Stomach (tissue), 9 donors: ENCODE results near the gene CCNYL1. TPM values are rescaled to one million over a fixed set of nuclear protein-coding genes. Genes with fewer than 3 reads are reported as not detected.

ENCODE experiments used
- DNase-seq, 2 donors: peaks; one replicate each; pipeline versions ENCODE4 v3.0.0 to v3.0.0-alpha.2; 2013 to 2019
- H3K27ac ChIP-seq, 5 donors: fragments of 200-600 bp in 4 of 5; sonication (generic) in 4 of 5; one replicate each; pipeline ENCODE4 v1.5.1; 2013 to 2019; ENCODE audit warnings: mild to moderate bottlenecking in 1 of 5, moderate library complexity in 1 of 5
- H3K27me3 ChIP-seq, 3 donors: fragments of 200-600 bp; sonication (generic); one replicate each; pipeline ENCODE4 v1.5.1; 2017 to 2019; ENCODE audit warnings: mixed run types in 1 of 3
- H3K36me3 ChIP-seq, 4 donors: fragments of 200-600 bp; sonication (generic); 1 replicate in 3 of 4; 2 replicates in 1 of 4; pipeline ENCODE4 v1.5.1; 2016 to 2019
- H3K4me1 ChIP-seq, 4 donors: fragments of 200-600 bp; sonication (generic); one replicate each; pipeline ENCODE4 v1.5.1; 2016 to 2019
- H3K4me3 ChIP-seq, 4 donors: fragments of 200-600 bp; sonication (generic) in 3 of 4; one replicate each; pipeline ENCODE4 v1.5.1; 2016 to 2019; ENCODE audit warnings: mild to moderate bottlenecking in 1 of 4
- H3K9me3 ChIP-seq, 4 donors: fragments of 200-600 bp; sonication (generic); one replicate each; pipeline ENCODE4 v1.5.1; 2016 to 2019
- CTCF ChIP-seq, 7 experiments: fragments of 450-650 bp in 4 of 7; fragments of 200-600 bp in 3 of 7; sonication (generic) in 3 of 7; IDR thresholded peaks; one replicate each; pipeline ENCODE4 v1.5.1; 2016 to 2019; ENCODE audit warnings: antibody characterized with exemption in 7 of 7, control low read depth in 2 of 7, mild to moderate bottlenecking in 1 of 7
- EP300 ChIP-seq: sonication (generic); formaldehyde crosslinking; IDR thresholded peaks from one replicate; pipeline ENCODE4 v1.6.1; 2017; ENCODE audit warnings: antibody characterized with exemption
- POLR2A ChIP-seq, 4 donors: fragments of 450-650 bp; IDR thresholded peaks; one replicate each; pipeline ENCODE4 v1.6.1; 2016; ENCODE audit warnings: antibody characterized with exemption in 4 of 4, control low read depth in 2 of 4, mild to moderate bottlenecking in 1 of 4, moderate library complexity in 1 of 4
- POLR2AphosphoS5 ChIP-seq, 3 donors: sonication (generic); formaldehyde crosslinking; IDR thresholded peaks; one replicate each; pipeline ENCODE4 v1.6.1; 2016; ENCODE audit warnings: antibody characterized with exemption in 3 of 3
- WGBS, 5 donors: extraction: QIAGEN DNeasy Blood & Tissue Kit in 3 of 5; methylation state at CpG; one replicate each; pipeline versions ENCODE4 v1.1.5 to v1.1.7; 2013 to 2018; 5-methylcytosine and 5-hydroxymethylcytosine counted together
- intact Hi-C: fragments of 100-400 bp; cut with DNase I; formaldehyde crosslinking; loops from one replicate; pipeline ENCODE4 v1.15.1; 2023; ENCODE audit warnings: low total_unique reads
- polyA plus RNA-seq, 3 donors: library from polyadenylated mRNA; stranded (reverse); fragments of 200-250 nt; gene quantifications; one replicate each; pipeline ENCODE4 v1.2.3, GENCODE V29; 2013
- total RNA-seq, 5 donors: library from RNA; depleted of rRNA; stranded (reverse); fragments of >200 nt; gene quantifications; one replicate each; pipeline versions ENCODE4 v1.1.0 to v1.2.3, GENCODE V29; 2014 to 2016
- donor health status: healthy with polysubstance abuse.
- donor health status: Bipolar disorder and iron deficiency.
- donor health status: healthy.

The CCNYL1 gene
- total and polyA plus RNA-seq, 8 donors: 4.2 to 29.8 (median 11.2) TPM

- Histone ChIP-seq H3K4me3 (no peak overlapping the region), H3K4me1 (peaks cover 11 to 27% (median 21%) of the 10 kb centered on the region in 4 donors), H3K27ac (no peak overlapping the region), H3K36me3 (no peaks in the 10 kb centered on the region), H3K27me3 (no peaks in the 10 kb centered on the region), H3K9me3 (no peaks in the 10 kb centered on the region)
- TF ChIP-seq POLR2A (IDR thresholded peaks at IDR 0.05): no peak
- no peak for TF ChIP-seq CTCF (IDR thresholded peaks at IDR 0.05)
- no peak for TF ChIP-seq POLR2AphosphoS5 (IDR thresholded peaks at IDR 0.05)
- TF ChIP-seq EP300: no peak
- WGBS, 5 donors: 71 to 89% (median 88%) methylated on average over 3 of the region's 3 CpGs
- intact Hi-C loops: no loop called here
- no peak for DNase-seq
Observed at GRCh38 chr2:207787017-207787416, 75.6 kb downstream of the CCNYL1 start.

GRCh38 chr2:207787800-207788199 lies 76.4 kb downstream of the CCNYL1 start:
- no peaks in the 10 kb centered on the region for H3K36me3 ChIP-seq
- intact Hi-C loops: no loop called here
- DNase-seq: no peak
- no peak for TF ChIP-seq EP300
- no peak for TF ChIP-seq POLR2A (IDR thresholded peaks at IDR 0.05)
- TF ChIP-seq POLR2AphosphoS5 (IDR thresholded peaks at IDR 0.05): no peak
- TF ChIP-seq CTCF (IDR thresholded peaks at IDR 0.05): no peak
- no peaks in the 10 kb centered on the region for H3K9me3 ChIP-seq
- 40 to 65% (median 48%) methylated on average over 4 of the region's 4 CpGs for WGBS, 5 donors
- peaks cover 5 to 27% (median 17%) of the 10 kb centered on the region in 4 donors for H3K4me1 ChIP-seq
- no peak overlapping the region for H3K27ac ChIP-seq
- no peaks in the 10 kb centered on the region for H3K27me3 ChIP-seq
- H3K4me3 ChIP-seq: no peak overlapping the region

- 36 to 75% (median 64%) methylated on average over 1 of the region's 1 CpG for WGBS, 5 donors
- peak overlapping the region in 1 of 5 donors; percentile 76 for H3K27ac ChIP-seq
- intact Hi-C loops: no loop called here
- DNase-seq: no peak
- peaks cover 4 to 24% (median 12%) of the 10 kb centered on the region in 4 donors for H3K4me1 ChIP-seq
- no peaks in the 10 kb centered on the region for H3K27me3 ChIP-seq
- H3K9me3 ChIP-seq: no peaks in the 10 kb centered on the region
- TF ChIP-seq CTCF (IDR thresholded peaks at IDR 0.05) (no peak), EP300 (no peak), POLR2AphosphoS5 (IDR thresholded peaks at IDR 0.05) (no peak), POLR2A (IDR thresholded peaks at IDR 0.05) (no peak)
- no peaks in the 10 kb centered on the region for H3K36me3 ChIP-seq
- H3K4me3 ChIP-seq: no peak overlapping the region
Observed at GRCh38 chr2:207790898-207791297, 79.5 kb downstream of the CCNYL1 start.

GRCh38 chr2:207791579-207792243 lies 80.3 kb downstream of the CCNYL1 start:
- Histone ChIP-seq H3K4me3 (no peak overlapping the region), H3K27me3 (no peaks in the 10 kb centered on the region), H3K4me1 (peaks cover 12 to 31% (median 17%) of the 10 kb centered on the region in 4 donors), H3K27ac (peak overlapping the region in 4 of 5 donors; percentile 33 to 76 (median 43)), H3K36me3 (no peaks in the 10 kb centered on the region), H3K9me3 (no peaks in the 10 kb centered on the region)
- TF ChIP-seq EP300: no peak
- no peak for TF ChIP-seq POLR2AphosphoS5 (IDR thresholded peaks at IDR 0.05)
- TF ChIP-seq POLR2A (IDR thresholded peaks at IDR 0.05): no peak
- TF ChIP-seq CTCF (IDR thresholded peaks at IDR 0.05): no peak
- intact Hi-C loops: no loop called here
- DNase-seq: no peak
- 26 to 49% (median 32%) methylated on average over 5 to 6 of the region's 6 CpGs for WGBS, 5 donors
